H1 (cell line): Measurements from ENCODE around the gene RBM44. TPM values are rescaled to one million over a fixed set of nuclear protein-coding genes. Genes with fewer than 3 reads are reported as not detected.

ENCODE experiments used
- CTCF ChIA-PET: fragments of 300-600 bp; sonication (Branson Sonifier 250); formaldehyde crosslinking; loops from one replicate; lab custom pipeline; 2021; ENCODE audit not compliant: partially characterized antibody; lab: Charles Lee
- POLR2A ChIA-PET: fragments of 300-600 bp; sonication (Branson Sonifier 250); formaldehyde crosslinking; loops from one replicate; lab custom pipeline; 2021; ENCODE audit warnings: inconsistent platforms; ENCODE audit not compliant: partially characterized antibody; lab: Charles Lee
- DNase-seq, 2 experiments: peaks; one replicate each; pipeline versions ENCODE4 v3.0.0 to v3.0.0-alpha.2; 2010 to 2022; ENCODE audit warnings: low spot score in 2 of 2, low read depth in 1 of 2, mixed read lengths in 1 of 2
- FAIRE-seq: peaks from 2 replicates; lab custom pipeline; 2011; peaks lifted over from hg19 to GRCh38; lab: Jason Lieb, UNC
- H2AFZ ChIP-seq: 2 replicates; pipeline ENCODE4 v1.8.1; 2012; ENCODE audit warnings: low read length, inconsistent platforms
- H2AK5ac ChIP-seq: 2 replicates; pipeline ENCODE4 v1.6.1; 2013; ENCODE audit warnings: low read depth, low read length
- H2BK120ac ChIP-seq: replicated peaks from 2 replicates; pipeline ENCODE3; 2013; ENCODE audit warnings: low read depth, low read length, inconsistent platforms
- H2BK12ac ChIP-seq: 2 replicates; pipeline ENCODE4 v1.6.1; 2013; ENCODE audit warnings: low read depth, low read length
- H2BK15ac ChIP-seq: 2 replicates; pipeline ENCODE4 v1.6.1; 2013; ENCODE audit warnings: low read length
- H2BK20ac ChIP-seq: 2 replicates; pipeline ENCODE4 v1.6.1; 2013; ENCODE audit warnings: low read length
- H2BK5ac ChIP-seq: 2 replicates; pipeline ENCODE4 v1.6.1; 2013; ENCODE audit warnings: low read depth, low read length
- H3K14ac ChIP-seq: 2 replicates; pipeline ENCODE4 v1.6.1; 2013; ENCODE audit warnings: inconsistent platforms; ENCODE audit not compliant: insufficient read length
- H3K18ac ChIP-seq: 2 replicates; pipeline ENCODE4 v1.6.1; 2013; ENCODE audit warnings: low read length; ENCODE audit errors: extremely low read depth
- H3K23ac ChIP-seq: 2 replicates; pipeline ENCODE4 v1.6.1; 2013; ENCODE audit warnings: inconsistent platforms; ENCODE audit not compliant: insufficient read length
- H3K23me2 ChIP-seq: 2 replicates; pipeline ENCODE4 v1.6.1; 2013; ENCODE audit warnings: low read depth, low read length
- H3K27ac ChIP-seq: 2 replicates; pipeline ENCODE4 v1.6.1; 2011; ENCODE audit warnings: low read depth, low read length, inconsistent platforms
- H3K27me3 ChIP-seq, 4 experiments: replicated peaks in 1 of 4; 1 replicate in 1 of 4; 2 replicates in 3 of 4; pipeline versions ENCODE4 v1.6.1 to v1.8.1; 2011 to 2013; ENCODE audit warnings: low read length in 3 of 4, mild to moderate bottlenecking in 3 of 4, inconsistent platforms in 2 of 4, mixed read lengths in 2 of 4, moderate library complexity in 1 of 4; ENCODE audit not compliant: control insufficient read depth in 3 of 4, insufficient read depth in 3 of 4; ENCODE audit errors: extremely low read depth in 1 of 4
- H3K36me3 ChIP-seq, 4 experiments: 2 replicates each; pipeline versions ENCODE4 v1.6.1 to v1.8.1; 2011 to 2013; ENCODE audit warnings: mild to moderate bottlenecking in 4 of 4, low read length in 3 of 4, moderate library complexity in 2 of 4, control low read depth in 1 of 4, inconsistent platforms in 1 of 4; ENCODE audit not compliant: insufficient read depth in 4 of 4, control insufficient read depth in 2 of 4
- H3K4ac ChIP-seq: replicated peaks from 2 replicates; pipeline ENCODE3; 2013; ENCODE audit warnings: low read length, low read depth, mixed read lengths, inconsistent platforms; ENCODE audit not compliant: insufficient read length
- H3K4me1 ChIP-seq, 4 experiments: replicated peaks in 1 of 4; 1 replicate in 1 of 4; 2 replicates in 3 of 4; pipeline versions ENCODE4 v1.6.1 to v1.8.1; 2011 to 2013; ENCODE audit warnings: low read length in 3 of 4, inconsistent platforms in 2 of 4, mixed read lengths in 1 of 4; ENCODE audit not compliant: insufficient read depth in 4 of 4, control insufficient read depth in 3 of 4
- H3K4me2 ChIP-seq, 2 experiments: 2 replicates each; pipeline versions ENCODE4 v1.6.1 to v1.8.1; 2011 to 2013; ENCODE audit warnings: low read depth in 2 of 2, low read length in 2 of 2, control low read depth in 1 of 2, inconsistent platforms in 1 of 2, mild to moderate bottlenecking in 1 of 2; ENCODE audit not compliant: insufficient read depth in 1 of 2
- H3K4me3 ChIP-seq, 4 experiments: fragments of 200-600, 300-600 bp in 1 of 4; sonication (generic), shearing (Covaris generic), sonication (Bioruptor Twin) in 1 of 4; 2 replicates each; pipeline versions ENCODE4 v1.5.1 to v1.8.1; 2011 to 2016; ENCODE audit warnings: low read length in 4 of 4, low read depth in 3 of 4, control low read depth in 2 of 4, inconsistent platforms in 2 of 4, mild to moderate bottlenecking in 2 of 4, mixed read lengths in 1 of 4, moderate library complexity in 1 of 4; ENCODE audit not compliant: insufficient read depth in 2 of 4; ENCODE audit errors: extremely low read depth in 1 of 4
- H3K56ac ChIP-seq: replicated peaks from 2 replicates; pipeline ENCODE3; 2013; ENCODE audit warnings: low read depth, mild to moderate bottlenecking, mixed read lengths, low read length, inconsistent platforms; ENCODE audit not compliant: insufficient read length
- H3K79me1 ChIP-seq: 2 replicates; pipeline ENCODE4 v1.6.1; 2013; ENCODE audit warnings: low read depth, low read length, control low read depth
- H3K79me2 ChIP-seq, 2 experiments: 2 replicates each; pipeline versions ENCODE4 v1.6.1 to v1.8.1; 2012 to 2013; ENCODE audit warnings: low read length in 2 of 2, mild to moderate bottlenecking in 2 of 2, inconsistent platforms in 1 of 2; ENCODE audit not compliant: insufficient read depth in 2 of 2, control insufficient read depth in 1 of 2
- H3K9ac ChIP-seq, 4 experiments: replicated peaks in 1 of 4; 1 replicate in 1 of 4; 2 replicates in 3 of 4; pipeline versions ENCODE4 v1.6.1 to v1.8.1; 2011 to 2013; ENCODE audit warnings: low read depth in 3 of 4, low read length in 3 of 4, control low read depth in 2 of 4, mild to moderate bottlenecking in 2 of 4, moderate library complexity in 2 of 4, inconsistent platforms in 1 of 4; ENCODE audit errors: extremely low read depth in 1 of 4
- H3K9me3 ChIP-seq, 2 experiments: 2 replicates each; pipeline versions ENCODE4 v1.6.1 to v1.8.1; 2012 to 2013; ENCODE audit warnings: mild to moderate bottlenecking in 2 of 2, moderate library complexity in 2 of 2, control low read depth in 1 of 2, inconsistent platforms in 1 of 2, low read depth in 1 of 2, low read length in 1 of 2, mixed read lengths in 1 of 2; ENCODE audit not compliant: insufficient read depth in 2 of 2
- H4K20me1 ChIP-seq, 2 experiments: replicated peaks in 1 of 2; 2 replicates each; pipeline versions ENCODE3 to v1.8.1; 2011 to 2013; ENCODE audit warnings: inconsistent platforms in 2 of 2, low read length in 2 of 2, mild to moderate bottlenecking in 1 of 2; ENCODE audit not compliant: insufficient read depth in 2 of 2, control insufficient read depth in 1 of 2
- H4K5ac ChIP-seq: 2 replicates; pipeline ENCODE4 v1.6.1; 2013; ENCODE audit warnings: low read length, low read depth, mixed read lengths, inconsistent platforms; ENCODE audit not compliant: insufficient read length
- H4K8ac ChIP-seq: 2 replicates; pipeline ENCODE4 v1.8.0; 2013; ENCODE audit warnings: mild to moderate bottlenecking, moderate library complexity, low read length, inconsistent platforms; ENCODE audit not compliant: insufficient read depth; ENCODE audit errors: extremely low read depth
- H4K91ac ChIP-seq: replicated peaks from 2 replicates; pipeline ENCODE3; 2013; ENCODE audit warnings: low read length, mixed read lengths, inconsistent platforms; ENCODE audit not compliant: insufficient read length
- CBX8 ChIP-seq: fragments of 300-800, 300-1000 bp; sonication (generic); IDR thresholded peaks from 2 replicates; pipeline ENCODE4 v1.7.1; 2016; ENCODE audit warnings: low read depth, low read length, borderline replicate concordance
- FOSL1 ChIP-seq: IDR thresholded peaks from 2 replicates; pipeline ENCODE4 v1.6.1; 2011; ENCODE audit warnings: mild to moderate bottlenecking, low read depth, low read length, moderate library complexity; ENCODE audit not compliant: insufficient read depth
- HDAC2 ChIP-seq, 2 experiments: fragments of 300-600 bp in 1 of 2; sonication (generic) in 1 of 2; IDR thresholded peaks; 2 replicates each; pipeline ENCODE4 v1.6.1; 2011 to 2012; ENCODE audit warnings: low read depth in 2 of 2, low read length in 2 of 2, mild to moderate bottlenecking in 2 of 2, moderate library complexity in 2 of 2, borderline replicate concordance in 1 of 2, inconsistent platforms in 1 of 2
- JUN ChIP-seq: IDR thresholded peaks from 2 replicates; pipeline ENCODE4 v1.6.1; 2011; ENCODE audit warnings: low read depth, mild to moderate bottlenecking, improper control_type of control experiment, low read length
- NANOG ChIP-seq: IDR thresholded peaks from 2 replicates; pipeline ENCODE4 v1.6.1; 2011; ENCODE audit warnings: low read length, low read depth, mild to moderate bottlenecking, inconsistent platforms; ENCODE audit not compliant: insufficient read depth, poor library complexity, severe bottlenecking
- TBP ChIP-seq: IDR thresholded peaks from 2 replicates; pipeline ENCODE4 v1.6.1; 2011; ENCODE audit warnings: low read depth, low read length, improper control_type of control experiment
- TCF12 ChIP-seq: IDR thresholded peaks from 2 replicates; pipeline ENCODE4 v1.6.1; 2011; ENCODE audit warnings: low read depth, mild to moderate bottlenecking, low read length
- WGBS, 2 experiments: shearing (Covaris generic) in 1 of 2; methylation state at CpG; one replicate each; pipeline versions ENCODE4 v1.1.6 to v1.1.7; 2013 to 2015; ENCODE audit warnings: low lambda C conversion rate in 2 of 2, mixed read lengths in 2 of 2, inconsistent platforms in 1 of 2, low coverage in 1 of 2, missing lambda C conversion rate in 1 of 2; ENCODE audit not compliant: insufficient replicate concordance in 2 of 2, insufficient coverage in 1 of 2, insufficient read length in 1 of 2; ENCODE audit errors: extremely low coverage in 1 of 2, missing lambda C conversion rate in 1 of 2; 5-methylcytosine and 5-hydroxymethylcytosine counted together
- polyA plus RNA-seq, 7 experiments: library from polyadenylated mRNA; depleted of rRNA in 3 of 7; stranded (reverse) in 5 of 7; unstranded in 2 of 7; fragments of >200 nt in 5 of 7; fragments of 200-250 nt in 2 of 7; gene quantifications; 1 replicate in 5 of 7; 2 replicates in 1 of 7; 4 replicates in 1 of 7; pipeline versions ENCODE4 v1.2.1 to v1.2.3, GENCODE V29; 2011 to 2013; ENCODE audit warnings: missing spikeins in 2 of 7, mixed read lengths in 2 of 7
- total RNA-seq: library from RNA; stranded (reverse); fragmentation: NEBNext Ultra II Directional; extraction: Animal tissue kit (Norgen Biotek cat#: 25700); gene quantifications from 2 replicates; pipeline ENCODE4 v1.2.1, GENCODE V29; 2021
- TF ChIP-seq, protein P1 (sequence below), 3 experiments: IDR thresholded peaks; 1 replicate in 2 of 3; 2 replicates in 1 of 3; pipeline versions ENCODE4 v1.5.1 to v1.6.1; 2011; ENCODE audit warnings: low read length in 3 of 3, mild to moderate bottlenecking in 3 of 3, inconsistent platforms in 2 of 3, low read depth in 1 of 3, moderate library complexity in 1 of 3; ENCODE audit not compliant: insufficient read depth in 1 of 3; ENCODE audit errors: control extremely low read depth in 1 of 3

The RBM44 gene
- total and polyA plus RNA-seq, 2 of the 8 experiments (the other 6 are each of a cell fraction or from before 2014, with no cell fraction given) = 0.12 to 0.43 TPM

DNA sequence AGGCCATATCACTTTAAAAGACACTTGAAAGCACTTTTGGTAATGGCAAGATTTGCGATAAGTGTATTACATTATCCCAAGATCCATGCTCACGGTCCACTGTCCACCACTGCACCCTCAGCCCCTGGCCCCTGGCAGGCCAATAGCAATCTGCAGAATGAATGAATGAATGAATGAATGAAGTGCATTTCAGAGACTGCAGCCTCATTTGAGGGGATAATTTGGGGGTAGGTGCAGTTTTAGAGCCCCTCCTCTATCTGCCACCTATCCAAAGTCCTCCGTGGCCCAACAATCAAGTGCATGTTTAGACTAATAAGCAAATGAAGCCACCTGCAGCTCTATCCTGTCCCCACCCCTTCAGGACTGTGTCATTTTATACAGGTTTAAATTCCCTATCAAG, 1.3 kb upstream of the RBM44 start:
- Histone ChIP-seq H4K5ac (no peak overlapping the region), H3K36me3 (no peaks in the 10 kb centered on the region; a peak in 1 of 8 replicates), H3K23me2 (no peaks in the 10 kb centered on the region), H3K9ac (no peak overlapping the region), H3K4ac (no peak overlapping the region), H4K8ac (no peak overlapping the region; the same call in 1 of the 2 replicates), H3K79me1 (no peaks in the 10 kb centered on the region), H3K56ac (no peak overlapping the region), H2BK5ac (no peak overlapping the region), H4K20me1 (no peaks in the 10 kb centered on the region), H3K4me2 (no peak overlapping the region), H2AFZ (no peak overlapping the region), H3K23ac (no peak overlapping the region), H3K27ac (no peak overlapping the region), H3K4me1 (no peaks in the 10 kb centered on the region), H3K79me2 (no peaks in the 10 kb centered on the region), H3K27me3 (no peaks in the 10 kb centered on the region; a peak in 1 of 7 replicates), H3K14ac (no peak overlapping the region), H3K9me3 (no peaks in the 10 kb centered on the region; a peak in 1 of 4 replicates), H2BK15ac (no peak overlapping the region), H2BK12ac (no peak overlapping the region), H2AK5ac (no peak overlapping the region), H3K18ac (no peak overlapping the region), H2BK20ac (no peak overlapping the region), H2BK120ac (no peak overlapping the region), H4K91ac (no peak overlapping the region), H3K4me3 (no peak overlapping the region)
- POLR2A ChIA-PET = no interaction called here
- no peak for TF ChIP-seq FOSL1
- TF ChIP-seq CBX8 = no peak
- no peak for TF ChIP-seq TBP
- TF ChIP-seq NANOG = no peak
- TF ChIP-seq, protein P1, sequence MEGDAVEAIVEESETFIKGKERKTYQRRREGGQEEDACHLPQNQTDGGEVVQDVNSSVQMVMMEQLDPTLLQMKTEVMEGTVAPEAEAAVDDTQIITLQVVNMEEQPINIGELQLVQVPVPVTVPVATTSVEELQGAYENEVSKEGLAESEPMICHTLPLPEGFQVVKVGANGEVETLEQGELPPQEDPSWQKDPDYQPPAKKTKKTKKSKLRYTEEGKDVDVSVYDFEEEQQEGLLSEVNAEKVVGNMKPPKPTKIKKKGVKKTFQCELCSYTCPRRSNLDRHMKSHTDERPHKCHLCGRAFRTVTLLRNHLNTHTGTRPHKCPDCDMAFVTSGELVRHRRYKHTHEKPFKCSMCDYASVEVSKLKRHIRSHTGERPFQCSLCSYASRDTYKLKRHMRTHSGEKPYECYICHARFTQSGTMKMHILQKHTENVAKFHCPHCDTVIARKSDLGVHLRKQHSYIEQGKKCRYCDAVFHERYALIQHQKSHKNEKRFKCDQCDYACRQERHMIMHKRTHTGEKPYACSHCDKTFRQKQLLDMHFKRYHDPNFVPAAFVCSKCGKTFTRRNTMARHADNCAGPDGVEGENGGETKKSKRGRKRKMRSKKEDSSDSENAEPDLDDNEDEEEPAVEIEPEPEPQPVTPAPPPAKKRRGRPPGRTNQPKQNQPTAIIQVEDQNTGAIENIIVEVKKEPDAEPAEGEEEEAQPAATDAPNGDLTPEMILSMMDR (IDR thresholded peaks at IDR 0.05; ENCODE audit: control extremely low read depth in 1 of 3, insufficient read depth in 1 of 3, low read depth in 1 of 3, low read length in 3 of 3) = no peak
- TF ChIP-seq TCF12 = no peak
- TF ChIP-seq JUN = no peak
- no peak for TF ChIP-seq HDAC2 (IDR thresholded peaks at IDR 0.05; ENCODE audit: borderline replicate concordance in 1 of 2, low read depth in 2 of 2, low read length in 2 of 2)
- FAIRE-seq (no peak), DNase-seq (no peak)
- CTCF ChIA-PET = no interaction called here
- 93% methylated on average over 3 of the region's 3 CpGs; no CpG with 5 or more reads in 1 of the 2 experiments for WGBS, 2 experiments
